PC-3 (cell line): ENCODE results near the gene CD160. TPM values are rescaled to one million over a fixed set of nuclear protein-coding genes. Genes with fewer than 3 reads are reported as not detected.
A peak's percentile ranks its signal among the peaks of the same experiment; 100 is the strongest.

Experiments used
- ATAC-seq: fragments of 200-7000 bp; cut with Tn5 transposase; 2 replicates; pipeline ENCODE4 v1.9.1; 2020; ENCODE audit warnings: mild to moderate bottlenecking, moderate library complexity
- BruUV-seq: library from RNA; stranded (reverse); fragments of 400-500 nt; replicated peaks from 2 replicates; lab custom pipeline; 2021; lab: Mats Ljungman, UMichigan
- CTCF ChIA-PET: fragments of 300-600 bp; sonication (Branson Sonifier 250); formaldehyde crosslinking; loops from one replicate; lab custom pipeline; 2022; ENCODE audit warnings: antibody characterized with exemption; lab: Charles Lee
- POLR2A ChIA-PET: fragments of 300-600 bp; sonication (Branson Sonifier 250); formaldehyde crosslinking; loops from one replicate; lab custom pipeline; 2022; ENCODE audit warnings: antibody characterized with exemption; ENCODE audit not compliant: unreplicated experiment; lab: Charles Lee
- DNase-seq: peaks from one replicate; pipeline ENCODE4 v3.0.0-alpha.2; 2015
- H2AFZ ChIP-seq: fragments of 300-600 bp; sonication (generic); 2 replicates; pipeline ENCODE4 v1.6.0; 2016; ENCODE audit warnings: antibody characterized with exemption, low read length
- H3F3A ChIP-seq: fragments of 300-600 bp; sonication (generic); one replicate; pipeline ENCODE4 v1.6.0; 2017; ENCODE audit warnings: antibody characterized with exemption, low read length, control low read depth, mild to moderate bottlenecking; ENCODE audit not compliant: unreplicated experiment
- H3K27ac ChIP-seq: fragments of 300-600 bp; sonication (generic); 2 replicates; pipeline ENCODE4 v1.5.1; 2016; ENCODE audit warnings: mild to moderate bottlenecking, low read length
- H3K27me3 ChIP-seq: fragments of 300-600 bp; sonication (generic); 2 replicates; pipeline ENCODE4 v1.6.1; 2016; ENCODE audit warnings: low read length, mixed read lengths
- H3K36me3 ChIP-seq: fragments of 300-600 bp; sonication (generic); 2 replicates; pipeline ENCODE4 v1.6.1; 2016; ENCODE audit warnings: low read depth, mixed run types, low read length, mixed read lengths
- H3K4me1 ChIP-seq: fragments of 300-600 bp; sonication (generic); 2 replicates; pipeline ENCODE4 v1.5.1; 2016; ENCODE audit warnings: low read length; ENCODE audit not compliant: insufficient read depth
- H3K4me2 ChIP-seq: fragments of 300-600 bp; sonication (generic); 2 replicates; pipeline ENCODE4 v1.6.0; 2016; ENCODE audit warnings: low read length
- H3K4me3 ChIP-seq: fragments of 300-600 bp; sonication (generic); 2 replicates; pipeline ENCODE4 v1.5.1; 2016; ENCODE audit warnings: mild to moderate bottlenecking, low read length, mixed read lengths
- H3K79me2 ChIP-seq: fragments of 300-600 bp; sonication (generic); 2 replicates; pipeline ENCODE4 v1.6.1; 2017; ENCODE audit warnings: low read length, mixed read lengths
- H3K9ac ChIP-seq: fragments of 300-600 bp; sonication (generic); 2 replicates; pipeline ENCODE4 v1.6.0; 2016; ENCODE audit warnings: mild to moderate bottlenecking, low read length
- H3K9me2 ChIP-seq: fragments of 300-600 bp; sonication (generic); replicated peaks from 2 replicates; pipeline ENCODE4 v1.6.1; 2016; ENCODE audit warnings: mixed run types, low read length, mixed read lengths
- H3K9me3 ChIP-seq: fragments of 300-600 bp; sonication (generic); 2 replicates; pipeline ENCODE4 v1.6.1; 2016; ENCODE audit warnings: low read length, mixed read lengths
- H4K20me1 ChIP-seq: fragments of 300-600 bp; sonication (generic); 2 replicates; pipeline ENCODE4 v1.6.1; 2016; ENCODE audit warnings: low read length, mixed read lengths
- CTCF ChIP-seq: fragments of 300-600 bp; sonication (generic); conservative IDR thresholded peaks from 2 replicates; pipeline ENCODE4 v1.5.1; 2017; ENCODE audit warnings: antibody characterized with exemption, low read depth, mild to moderate bottlenecking, low read length
- EZH2 ChIP-seq: fragments of 300-600 bp; sonication (generic); IDR thresholded peaks from one replicate; pipeline ENCODE4 v1.6.1; 2017; ENCODE audit warnings: antibody characterized with exemption, mild to moderate bottlenecking, low read length; ENCODE audit not compliant: unreplicated experiment
- EZH2phosphoT487 ChIP-seq: fragments of 300-600 bp; sonication (generic); IDR thresholded peaks from 2 replicates; pipeline ENCODE4 v1.6.1; 2018; ENCODE audit warnings: mild to moderate bottlenecking, antibody characterized with exemption, low read length, borderline replicate concordance
- intact Hi-C: fragments of 100-400 bp; cut with micrococcal nuclease; formaldehyde crosslinking; loops from 2 replicates; pipeline ENCODE4 v1.9.0; 2023
- total RNA-seq: library from RNA; depleted of rRNA; stranded (reverse); fragments of >200 nt; gene quantifications from 2 replicates; pipeline ENCODE4 v1.2.3, GENCODE V29; 2014

The CD160 gene
- total RNA-seq, 1 experiment from 2014 or later, result not detected

GRCh38 chr1:145688328-145688727, 31.0 kb upstream of the CD160 start:
- DNase-seq (no peak), ATAC-seq (no peak)
- H3K27ac ChIP-seq, result no peak overlapping the region
- H3K4me3 ChIP-seq, result no peak overlapping the region
- no peak overlapping the region for H2AFZ ChIP-seq
- no peak overlapping the region for H3K4me2 ChIP-seq
- no peaks in the 10 kb centered on the region for H3K79me2 ChIP-seq
- H3K27me3 ChIP-seq, result no peaks in the 10 kb centered on the region
- ChIA-PET CTCF (no interaction called here), POLR2A (no interaction called here)
- TF ChIP-seq EZH2phosphoT487, result no peak
- no peak for TF ChIP-seq EZH2
- TF ChIP-seq CTCF, result no peak
- no peaks in the 10 kb centered on the region for H4K20me1 ChIP-seq
- no peaks in the 10 kb centered on the region for H3F3A ChIP-seq
- H3K9me2 ChIP-seq, result no peaks in the 10 kb centered on the region
- H3K4me1 ChIP-seq, result peaks cover 11% of the 10 kb centered on the region
- H3K36me3 ChIP-seq, result no peaks in the 10 kb centered on the region
- intact Hi-C loops, result no loop called here
- H3K9me3 ChIP-seq, result no peaks in the 10 kb centered on the region
- H3K9ac ChIP-seq, result no peak overlapping the region
- BruUV-seq, result no TSS peak

- H3F3A ChIP-seq, result no peaks in the 10 kb centered on the region
- peaks cover 11% of the 10 kb centered on the region for H3K4me1 ChIP-seq
- no peak overlapping the region for H3K27ac ChIP-seq
- no peaks in the 10 kb centered on the region for H4K20me1 ChIP-seq
- intact Hi-C loops, result no loop called here
- H3K4me2 ChIP-seq, result no peak overlapping the region
- no peaks in the 10 kb centered on the region for H3K79me2 ChIP-seq
- POLR2A ChIA-PET, result no interaction called here
- H3K9me2 ChIP-seq, result no peaks in the 10 kb centered on the region
- no peaks in the 10 kb centered on the region for H3K36me3 ChIP-seq
- no peaks in the 10 kb centered on the region for H3K27me3 ChIP-seq
- no peak overlapping the region for H2AFZ ChIP-seq
- BruUV-seq, result no TSS peak
- H3K9me3 ChIP-seq, result no peaks in the 10 kb centered on the region
- no peak overlapping the region for H3K4me3 ChIP-seq
- CTCF ChIA-PET, result no interaction called here
- no peak overlapping the region for H3K9ac ChIP-seq
- no peak for ATAC-seq
- DNase-seq, result no peak
- no peak for TF ChIP-seq EZH2
- TF ChIP-seq EZH2phosphoT487, result no peak
- TF ChIP-seq CTCF, result no peak
Measured at GRCh38 chr1:145688924-145689323, 30.4 kb upstream of the CD160 start.

GRCh38 chr1:145689922-145690321, 29.4 kb upstream of the CD160 start:
- Histone ChIP-seq H3K9me3 (no peaks in the 10 kb centered on the region), H3K4me3 (no peak overlapping the region), H3K27me3 (no peaks in the 10 kb centered on the region), H4K20me1 (no peaks in the 10 kb centered on the region), H2AFZ (no peak overlapping the region), H3K9me2 (no peaks in the 10 kb centered on the region), H3K36me3 (no peaks in the 10 kb centered on the region), H3K79me2 (no peaks in the 10 kb centered on the region), H3K4me2 (no peak overlapping the region), H3K27ac (no peak overlapping the region), H3F3A (no peaks in the 10 kb centered on the region), H3K9ac (no peak overlapping the region), H3K4me1 (peaks cover 11% of the 10 kb centered on the region)
- DNase-seq, result no peak
- ATAC-seq, result no peak
- POLR2A ChIA-PET, result no interaction called here
- CTCF ChIA-PET, result no interaction called here
- intact Hi-C loops, result no loop called here
- BruUV-seq, result TSS peak; percentile 12
- TF ChIP-seq CTCF (no peak), EZH2phosphoT487 (no peak), EZH2 (no peak)
